Keratinocyte (primary cell): ENCODE measurements around the gene TTK.

Source experiments
- EZH2 ChIP-seq: IDR thresholded peaks from one replicate; pipeline ENCODE4 v1.6.1; 2012; ENCODE audit warnings: inconsistent platforms, mild to moderate bottlenecking, low read length, moderate library complexity
- TF ChIP-seq, protein P1 (sequence below), 3 experiments: IDR thresholded peaks in 1 of 3; conservative IDR thresholded peaks in 1 of 3; optimal IDR thresholded peaks in 1 of 3; 2 replicates in 2 of 3; 3 replicates in 1 of 3; pipeline versions ENCODE3 to v1.5.1; 2011; ENCODE audit warnings: low read length in 3 of 3, mild to moderate bottlenecking in 3 of 3, moderate library complexity in 2 of 3, control low read depth in 1 of 3, inconsistent platforms in 1 of 3; ENCODE audit not compliant: insufficient read depth in 2 of 3; ENCODE audit errors: extremely low read depth in 1 of 3

DNA sequence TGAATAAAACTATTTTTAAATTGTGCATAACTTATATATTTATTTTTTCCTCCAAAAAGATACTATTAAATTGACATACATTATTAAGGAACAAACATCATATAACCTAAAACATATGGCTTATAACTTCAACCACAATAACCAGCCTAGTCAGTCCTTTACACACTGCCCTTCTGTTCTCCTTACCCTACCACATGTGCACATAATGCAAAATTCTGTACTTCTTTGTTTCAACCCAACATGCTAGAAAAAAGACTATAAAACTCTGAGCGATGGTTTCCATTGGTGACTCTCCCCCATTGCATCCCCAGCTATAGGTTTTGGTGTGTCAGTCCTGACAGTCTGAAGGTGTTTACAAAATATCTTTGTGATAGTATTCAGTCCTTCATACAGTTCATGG lies 14.8 kb upstream of the TTK start:
- TF ChIP-seq, protein P1, sequence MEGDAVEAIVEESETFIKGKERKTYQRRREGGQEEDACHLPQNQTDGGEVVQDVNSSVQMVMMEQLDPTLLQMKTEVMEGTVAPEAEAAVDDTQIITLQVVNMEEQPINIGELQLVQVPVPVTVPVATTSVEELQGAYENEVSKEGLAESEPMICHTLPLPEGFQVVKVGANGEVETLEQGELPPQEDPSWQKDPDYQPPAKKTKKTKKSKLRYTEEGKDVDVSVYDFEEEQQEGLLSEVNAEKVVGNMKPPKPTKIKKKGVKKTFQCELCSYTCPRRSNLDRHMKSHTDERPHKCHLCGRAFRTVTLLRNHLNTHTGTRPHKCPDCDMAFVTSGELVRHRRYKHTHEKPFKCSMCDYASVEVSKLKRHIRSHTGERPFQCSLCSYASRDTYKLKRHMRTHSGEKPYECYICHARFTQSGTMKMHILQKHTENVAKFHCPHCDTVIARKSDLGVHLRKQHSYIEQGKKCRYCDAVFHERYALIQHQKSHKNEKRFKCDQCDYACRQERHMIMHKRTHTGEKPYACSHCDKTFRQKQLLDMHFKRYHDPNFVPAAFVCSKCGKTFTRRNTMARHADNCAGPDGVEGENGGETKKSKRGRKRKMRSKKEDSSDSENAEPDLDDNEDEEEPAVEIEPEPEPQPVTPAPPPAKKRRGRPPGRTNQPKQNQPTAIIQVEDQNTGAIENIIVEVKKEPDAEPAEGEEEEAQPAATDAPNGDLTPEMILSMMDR (optimal IDR thresholded peaks at IDR 0.05 in 1 of 3, IDR thresholded peaks at IDR 0.05 in 1 of 3, conservative IDR thresholded peaks at IDR 0.05 in 1 of 3; ENCODE audit: extremely low read depth in 1 of 3, insufficient read depth in 2 of 3, low read length in 3 of 3): no peak
- TF ChIP-seq EZH2: no peak
